NB4 (cell line): ENCODE results near the gene AKNA.

Experiments
- DNase-seq: peaks from one replicate; pipeline ENCODE4 v3.0.0; 2010; ENCODE audit warnings: low read depth
- H3K4me3 ChIP-seq: one replicate; pipeline ENCODE4 v1.5.1; 2011; ENCODE audit warnings: mild to moderate bottlenecking, low read depth, low read length, moderate library complexity
- CTCF ChIP-seq: IDR thresholded peaks from one replicate; pipeline ENCODE4 v1.5.1; 2012; ENCODE audit warnings: low read depth, low read length
- MAX ChIP-seq: IDR thresholded peaks from 2 replicates; pipeline ENCODE4 v1.6.1; 2011; ENCODE audit warnings: low read depth, low read length
- MYC ChIP-seq: IDR thresholded peaks from 2 replicates; pipeline ENCODE4 v1.6.1; 2011; ENCODE audit warnings: low read depth, low read length
- POLR2A ChIP-seq: IDR thresholded peaks from 2 replicates; pipeline ENCODE4 v1.6.1; 2011; ENCODE audit warnings: mild to moderate bottlenecking; ENCODE audit not compliant: insufficient read length; ENCODE audit errors: extremely low read depth

AKNA gene

GRCh38 chr9:114395334-114395617 lies 7.5 kb upstream of the AKNA start:
- TF ChIP-seq MAX: no peak
- TF ChIP-seq CTCF: no peak
- no peak for TF ChIP-seq MYC
- no peak for TF ChIP-seq POLR2A
- DNase-seq: no peak
- H3K4me3 ChIP-seq: no peak overlapping the region

- TF ChIP-seq CTCF: no peak
- H3K4me3 ChIP-seq: no peak overlapping the region
- DNase-seq: no peak
Observed at GRCh38 chr9:114394523-114395333, 6.9 kb upstream of the AKNA start.

GRCh38 chr9:114392749-114393112 lies 4.9 kb upstream of the AKNA start:
- TF ChIP-seq CTCF: no peak
- TF ChIP-seq MAX: no peak
- no peak for TF ChIP-seq MYC
- TF ChIP-seq POLR2A: no peak
- no peak overlapping the region for H3K4me3 ChIP-seq
- no peak for DNase-seq

GRCh38 chr9:114390952-114391351 lies 3.2 kb upstream of the AKNA start:
- H3K4me3 ChIP-seq: no peak overlapping the region
- TF ChIP-seq POLR2A (no peak), CTCF (no peak), MYC (no peak), MAX (no peak)
- no peak for DNase-seq

GRCh38 chr9:114389612-114390368 lies 2.0 kb upstream of the AKNA start:
- peak; percentile 44 for DNase-seq
- no peak overlapping the region for H3K4me3 ChIP-seq
- no peak for TF ChIP-seq MYC
- TF ChIP-seq MAX: no peak
- TF ChIP-seq POLR2A: no peak
- TF ChIP-seq CTCF: no peak
